ENCODE results near the gene DIP2A.
A peak's percentile ranks its signal among the peaks of the same experiment; 100 is the strongest.

Gene DIP2A

GRCh38 chr21:46469275-46469674 is 10.6 kb downstream of the DIP2A start:
- no peak for DNase-seq (ENCODE audit: low read depth)
- H3K4me3 ChIP-seq (ENCODE audit: control insufficient read depth, low read depth, low read length): no peak overlapping the region
- TF ChIP-seq, protein P1, sequence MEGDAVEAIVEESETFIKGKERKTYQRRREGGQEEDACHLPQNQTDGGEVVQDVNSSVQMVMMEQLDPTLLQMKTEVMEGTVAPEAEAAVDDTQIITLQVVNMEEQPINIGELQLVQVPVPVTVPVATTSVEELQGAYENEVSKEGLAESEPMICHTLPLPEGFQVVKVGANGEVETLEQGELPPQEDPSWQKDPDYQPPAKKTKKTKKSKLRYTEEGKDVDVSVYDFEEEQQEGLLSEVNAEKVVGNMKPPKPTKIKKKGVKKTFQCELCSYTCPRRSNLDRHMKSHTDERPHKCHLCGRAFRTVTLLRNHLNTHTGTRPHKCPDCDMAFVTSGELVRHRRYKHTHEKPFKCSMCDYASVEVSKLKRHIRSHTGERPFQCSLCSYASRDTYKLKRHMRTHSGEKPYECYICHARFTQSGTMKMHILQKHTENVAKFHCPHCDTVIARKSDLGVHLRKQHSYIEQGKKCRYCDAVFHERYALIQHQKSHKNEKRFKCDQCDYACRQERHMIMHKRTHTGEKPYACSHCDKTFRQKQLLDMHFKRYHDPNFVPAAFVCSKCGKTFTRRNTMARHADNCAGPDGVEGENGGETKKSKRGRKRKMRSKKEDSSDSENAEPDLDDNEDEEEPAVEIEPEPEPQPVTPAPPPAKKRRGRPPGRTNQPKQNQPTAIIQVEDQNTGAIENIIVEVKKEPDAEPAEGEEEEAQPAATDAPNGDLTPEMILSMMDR (IDR thresholded peaks at IDR 0.05; ENCODE audit: control insufficient read depth, insufficient read depth, low read depth, low read length, missing control alignments): no peak

- DNase-seq (ENCODE audit: low read depth): no peak
- no peak overlapping the region for H3K4me3 ChIP-seq (ENCODE audit: control insufficient read depth, low read depth, low read length)
- TF ChIP-seq, protein P1 (IDR thresholded peaks at IDR 0.05; ENCODE audit: control insufficient read depth, insufficient read depth, low read depth, low read length, missing control alignments): no peak
Observed at GRCh38 chr21:46471514-46471913, 12.8 kb downstream of the DIP2A start.

DNA sequence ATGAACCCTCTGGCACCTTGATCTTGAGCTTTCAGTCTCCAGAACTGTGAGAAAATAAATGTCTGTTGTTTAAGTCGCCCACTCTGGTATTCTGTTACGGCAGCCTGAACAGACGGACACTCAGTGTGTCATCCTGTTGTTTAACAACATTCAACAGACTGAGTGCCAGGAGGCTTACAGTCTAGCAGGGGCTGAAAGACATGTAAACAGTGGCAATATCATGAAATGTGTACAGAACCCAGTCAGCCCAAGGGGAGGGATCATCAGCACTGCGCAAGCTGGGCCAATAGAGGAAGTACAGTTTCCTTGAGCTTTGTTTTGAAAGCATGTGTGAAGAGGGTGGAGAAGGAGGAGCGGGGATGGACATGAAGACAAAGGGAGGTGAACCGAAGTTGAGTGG is 13.6 kb downstream of the DIP2A start:
- H3K4me3 ChIP-seq (ENCODE audit: control insufficient read depth, low read depth, low read length): no peak overlapping the region
- TF ChIP-seq, protein P1 (IDR thresholded peaks at IDR 0.05; ENCODE audit: control insufficient read depth, insufficient read depth, low read depth, low read length, missing control alignments): no peak
- no peak for DNase-seq (ENCODE audit: low read depth)

DNA sequence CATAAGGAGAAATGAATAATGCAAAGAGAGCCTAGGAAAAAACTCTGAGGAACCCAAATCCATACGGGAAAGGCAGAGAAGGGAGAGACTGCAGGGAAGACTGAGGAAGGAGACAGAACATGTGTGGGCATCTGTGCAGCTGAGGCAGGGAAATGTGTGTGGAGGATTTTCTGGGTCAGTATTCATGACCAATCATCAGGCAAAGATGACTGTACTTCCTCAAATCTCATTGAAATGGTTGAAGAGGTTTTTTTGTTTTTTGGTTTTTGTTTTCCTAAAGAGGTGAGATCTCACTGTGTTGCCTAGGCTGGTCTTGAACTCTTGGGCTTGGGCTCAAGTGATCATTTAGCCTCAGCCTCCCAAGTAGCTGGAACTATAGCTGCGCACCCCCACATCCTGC is 15.7 kb downstream of the DIP2A start:
- TF ChIP-seq, protein P1 (IDR thresholded peaks at IDR 0.05; ENCODE audit: control insufficient read depth, insufficient read depth, low read depth, low read length, missing control alignments): no peak
- no peak overlapping the region for H3K4me3 ChIP-seq (ENCODE audit: control insufficient read depth, low read depth, low read length)

DNA sequence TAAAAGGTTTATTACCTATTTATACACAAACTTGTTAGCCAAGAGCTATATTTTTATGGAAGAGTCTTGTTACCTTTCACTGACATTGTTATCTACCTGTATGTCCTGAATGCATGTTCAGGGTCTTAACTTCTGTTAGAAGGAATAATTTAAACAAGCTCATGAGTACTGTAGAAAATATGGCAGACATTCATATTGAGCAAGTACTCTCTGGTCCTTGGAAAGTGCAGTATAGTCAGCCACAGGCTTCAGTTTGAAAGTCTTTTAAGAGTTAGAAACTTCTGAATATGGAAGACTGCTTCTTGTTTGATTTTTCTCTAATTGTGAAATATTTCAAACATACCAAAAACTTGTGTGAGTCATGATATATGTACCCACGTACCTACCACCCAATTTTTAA is 16.6 kb downstream of the DIP2A start:
- H3K4me3 ChIP-seq (ENCODE audit: control insufficient read depth, low read depth, low read length): no peak overlapping the region
- no peak for DNase-seq (ENCODE audit: low read depth)
- TF ChIP-seq, protein P1 (IDR thresholded peaks at IDR 0.05; ENCODE audit: control insufficient read depth, insufficient read depth, low read depth, low read length, missing control alignments): no peak

More for the DNA sequence above, 15.7 kb downstream of the DIP2A start:
- DNase-seq (ENCODE audit: low read depth): no peak

- no peak overlapping the region for H3K4me3 ChIP-seq (ENCODE audit: control insufficient read depth, low read depth, low read length)
- peak; percentile 32 for DNase-seq (ENCODE audit: low read depth)
- TF ChIP-seq, protein P1 (IDR thresholded peaks at IDR 0.05; ENCODE audit: control insufficient read depth, insufficient read depth, low read depth, low read length, missing control alignments): no peak
Observed at GRCh38 chr21:46477765-46478164, 19.1 kb downstream of the DIP2A start.

GRCh38 chr21:46478910-46479309 is 20.2 kb downstream of the DIP2A start:
- no peak overlapping the region for H3K4me3 ChIP-seq (ENCODE audit: control insufficient read depth, low read depth, low read length)
- TF ChIP-seq, protein P1 (IDR thresholded peaks at IDR 0.05; ENCODE audit: control insufficient read depth, insufficient read depth, low read depth, low read length, missing control alignments): no peak
- DNase-seq (ENCODE audit: low read depth): no peak

Data from AG09309 (cell line).